Heart right ventricle (tissue), 16 donors: ENCODE measurements around the gene POU3F1. TPM values are rescaled to one million over a fixed set of nuclear protein-coding genes. Genes with fewer than 3 reads are reported as not detected.

Experiments used
- ATAC-seq, 8 donors: fragments of 200-7000 bp; cut with Tn5 transposase; one replicate each; pipeline ENCODE4 v1.9.1; 2020; ENCODE audit warnings: mild to moderate bottlenecking in 8 of 8, moderate library complexity in 8 of 8, moderate number of reproducible peaks in 1 of 8
- DNase-seq, 2 donors: peaks; one replicate each; pipeline ENCODE4 v3.0.0-alpha.2; 2020
- H3K27ac ChIP-seq, 10 donors: fragments of 200-600 bp; sonication (generic) in 2 of 10; one replicate each; pipeline versions ENCODE4 v1.5.0 to v1.8.0; 2020 to 2022; ENCODE audit warnings: mild to moderate bottlenecking in 3 of 10
- H3K27me3 ChIP-seq, 7 donors: fragments of 200-600 bp; one replicate each; pipeline ENCODE4 v1.8.0; 2021 to 2022; ENCODE audit warnings: mild to moderate bottlenecking in 2 of 7
- H3K36me3 ChIP-seq, 9 donors: fragments of 200-600 bp; sonication (generic) in 1 of 9; one replicate each; pipeline versions ENCODE4 v1.5.0 to v1.8.0; 2020 to 2022; ENCODE audit warnings: mild to moderate bottlenecking in 2 of 9
- H3K4me1 ChIP-seq, 9 donors: fragments of 200-600 bp; sonication (generic) in 1 of 9; one replicate each; pipeline versions ENCODE4 v1.5.0 to v1.8.0; 2020 to 2022; ENCODE audit warnings: mild to moderate bottlenecking in 4 of 9
- H3K4me3 ChIP-seq, 10 donors: fragments of 200-600 bp; sonication (generic) in 2 of 10; one replicate each; pipeline versions ENCODE4 v1.5.0 to v1.8.0; 2020 to 2022; ENCODE audit warnings: mild to moderate bottlenecking in 7 of 10, moderate library complexity in 2 of 10
- H3K9me3 ChIP-seq, 11 donors: fragments of 200-600 bp in 10 of 11; sonication (generic) in 2 of 11; one replicate each; pipeline versions ENCODE4 v1.5.0 to v1.8.0; 2013 to 2022; ENCODE audit warnings: mild to moderate bottlenecking in 2 of 11, control low read depth in 1 of 11, moderate library complexity in 1 of 11
- WGBS, 2 donors: extraction: QIAGEN DNeasy Blood & Tissue Kit; methylation state at CpG; one replicate each; pipeline ENCODE4 v1.1.7; 2013; ENCODE audit warnings: inconsistent platforms in 1 of 2; 5-methylcytosine and 5-hydroxymethylcytosine counted together
- intact Hi-C, 10 donors: fragments of 100-400 bp; cut with DNase I; formaldehyde crosslinking; loops; one replicate each; pipeline versions ENCODE4 v1.11.1 to v1.14.2; 2022
- long read RNA-seq, 3 donors: library from polyadenylated mRNA; unstranded; transcript quantifications; one replicate each; pipeline ENCODE4 v2.0.0, GENCODE V29; 2020 to 2021
- polyA plus RNA-seq, 2 donors: library from polyadenylated mRNA; stranded (reverse); fragments of 200-250 nt; gene quantifications; one replicate each; pipeline ENCODE4 v1.2.3, GENCODE V29; 2013
- total RNA-seq, 10 donors: library from RNA; stranded (reverse); fragmentation: NEBNext Ultra II Directional in 3 of 10; extraction: Animal tissue kit (Norgen Biotek cat#: 25700) in 3 of 10; gene quantifications; one replicate each; pipeline versions ENCODE4 v1.2.1 to v1.2.4, GENCODE V29; 2021 to 2023
- TF ChIP-seq, protein P1 (sequence below), 9 donors: fragments of 200-600 bp; sonication (generic) in 2 of 9; IDR thresholded peaks; one replicate each; pipeline versions ENCODE4 v1.5.0 to v1.8.0; 2021 to 2022; ENCODE audit warnings: antibody characterized with exemption in 9 of 9, mild to moderate bottlenecking in 5 of 9, moderate library complexity in 1 of 9
- donor health status: Arrhythmogenic right ventricular cardiomyopathy.
- donor health status: ischemic (EF 13 %, LVEDD 7.1; RV severe dilation, severe dysfunction).
- donor health status: healthy with polysubstance abuse.
- donor health status: DM: no; HTN: yes; CAD: no.
- donor health status: DM: no; HTN: no; CAD: no.
- donor health status: ischemic (EF 25% LVEDD 6.9; RV normal size, moderate dysfunction).
- donor health status: ischemic (EF 25% LVEDD 5.7; RV mildly dilated, moderate dysfunction).
- donor health status: healthy.
- donor health status: DM: yes; HTN: yes; CAD: no.
- donor health status: Ischemic cardiomyopathy.
- donor health status: ischemic (EF 35%, LVEDD 5.7; RV mildly dilated, moderate dysfunction).
- donor health status: nonischemic (EF 11% LVEDD 7.7; RV severe dilation, severe dysfunction).
- donor health status: DM: yes; HTN: yes; CAD: no.
- donor health status: PGD.
- donor health status: ischemic (EF 29% LVEDD 5.4; RV normal size, mild dysfunction).
- donor health status: nonischemic (EF 23%, LVEDD 6.1; RV moderate dilation, normal function).

The POU3F1 gene
- total RNA-seq (under 1 TPM in 2 of 10 donors, not detected in 8; 0.13 to 0.22 TPM), polyA plus RNA-seq (under 1 TPM in 1 of 2 donors, not detected in 1; 0.03 TPM)
- long read RNA-seq, donor 1 = 0 reads
- long read RNA-seq, donor 2 = 0 reads
- long read RNA-seq, donor 3 = 0 reads

DNA sequence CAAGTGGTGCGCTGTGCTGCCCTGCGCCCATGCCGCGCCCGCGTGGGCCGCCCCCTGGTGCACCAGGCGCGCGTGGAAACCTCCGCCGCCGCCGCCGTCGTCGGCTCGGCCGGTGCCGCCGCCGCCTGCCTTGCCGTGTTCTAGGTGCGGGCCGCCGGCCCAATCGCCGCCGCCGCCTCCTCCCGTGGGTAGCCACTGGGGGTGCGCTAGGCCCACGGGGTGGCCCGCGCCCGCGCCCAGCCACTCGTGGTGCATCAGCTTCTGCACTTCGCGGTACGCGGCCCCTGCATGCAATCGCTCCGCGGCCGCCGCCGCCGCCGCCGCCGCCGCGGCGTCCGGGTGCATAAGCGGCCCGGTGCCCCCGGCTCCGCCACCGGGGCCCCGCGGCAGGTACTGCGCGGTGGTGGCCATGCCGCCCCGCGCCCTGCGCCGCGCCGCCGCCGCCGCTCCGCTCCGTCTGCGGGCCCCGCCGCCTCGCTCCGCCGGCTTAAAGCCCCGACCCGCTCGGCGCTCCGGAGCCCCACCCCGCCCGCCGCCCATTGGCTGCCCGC lies at the start of gene POU3F1:
Gene POU3F1 (minus strand): TSS at position 461 of the 551 bp plus-strand sequence. CDS start 50 bp downstream, at position 411.
- TF ChIP-seq, protein P1, sequence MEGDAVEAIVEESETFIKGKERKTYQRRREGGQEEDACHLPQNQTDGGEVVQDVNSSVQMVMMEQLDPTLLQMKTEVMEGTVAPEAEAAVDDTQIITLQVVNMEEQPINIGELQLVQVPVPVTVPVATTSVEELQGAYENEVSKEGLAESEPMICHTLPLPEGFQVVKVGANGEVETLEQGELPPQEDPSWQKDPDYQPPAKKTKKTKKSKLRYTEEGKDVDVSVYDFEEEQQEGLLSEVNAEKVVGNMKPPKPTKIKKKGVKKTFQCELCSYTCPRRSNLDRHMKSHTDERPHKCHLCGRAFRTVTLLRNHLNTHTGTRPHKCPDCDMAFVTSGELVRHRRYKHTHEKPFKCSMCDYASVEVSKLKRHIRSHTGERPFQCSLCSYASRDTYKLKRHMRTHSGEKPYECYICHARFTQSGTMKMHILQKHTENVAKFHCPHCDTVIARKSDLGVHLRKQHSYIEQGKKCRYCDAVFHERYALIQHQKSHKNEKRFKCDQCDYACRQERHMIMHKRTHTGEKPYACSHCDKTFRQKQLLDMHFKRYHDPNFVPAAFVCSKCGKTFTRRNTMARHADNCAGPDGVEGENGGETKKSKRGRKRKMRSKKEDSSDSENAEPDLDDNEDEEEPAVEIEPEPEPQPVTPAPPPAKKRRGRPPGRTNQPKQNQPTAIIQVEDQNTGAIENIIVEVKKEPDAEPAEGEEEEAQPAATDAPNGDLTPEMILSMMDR (IDR thresholded peaks at IDR 0.05) = no peak
- 0 to 1% methylated on average over 50 to 92 of the region's 92 CpGs for WGBS, 2 donors
- Histone ChIP-seq H3K4me1 (peaks cover 9 to 26% (median 23%) of the 10 kb centered on the region in 9 donors), H3K36me3 (no peaks in the 10 kb centered on the region), H3K9me3 (no peaks in the 10 kb centered on the region), H3K27ac (peak within 1 kb of the TSS in 5 of 10 donors; percentile 4 to 51 (median 35)), H3K4me3 (peak within 1 kb of the TSS; percentile 53 to 82 (median 66)), H3K27me3 (peaks cover 33 to 73% (median 59%) of the 10 kb centered on the region in 7 donors)
- no peak for ATAC-seq
- intact Hi-C loops = loop anchor here in 5 of 10 donors (5.0 to 10.0 kb wide), 5 partner anchors 91 to 1264 kb away; no protein-coding TSS in a partner anchor
- peak in 1 of 2 donors; percentile 28 for DNase-seq

DNA sequence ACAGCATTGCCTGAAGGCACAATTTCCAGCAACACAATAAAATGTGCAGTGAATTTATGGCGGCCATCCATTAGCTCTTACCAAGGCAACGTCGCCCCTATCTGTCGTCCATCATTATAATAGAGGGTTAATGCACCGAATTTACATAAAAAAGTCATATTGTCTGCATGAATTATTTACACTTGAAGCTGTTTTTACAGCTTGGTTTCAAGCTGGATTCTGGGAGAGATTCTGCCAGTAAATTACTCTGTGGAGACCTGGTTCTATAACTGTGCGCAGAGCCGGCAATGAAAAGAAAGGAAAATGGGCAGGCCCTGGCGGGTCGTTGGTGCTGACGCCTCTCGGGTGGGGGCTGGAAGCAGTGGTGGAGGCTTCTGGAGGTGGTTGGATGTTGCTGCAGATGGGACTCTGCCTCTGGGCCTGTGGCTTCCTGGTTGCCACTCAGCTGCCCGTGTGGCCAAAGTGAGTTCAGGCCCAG lies 48.9 kb upstream of the POU3F1 start:
- no peaks in the 10 kb centered on the region for H3K4me1 ChIP-seq
- DNase-seq (no peak), ATAC-seq (no peak)
- H3K27me3 ChIP-seq = peaks cover 0 to 54% (median 29%) of the 10 kb centered on the region in 7 donors
- H3K9me3 ChIP-seq = no peaks in the 10 kb centered on the region
- H3K4me3 ChIP-seq = no peak overlapping the region
- no peaks in the 10 kb centered on the region for H3K36me3 ChIP-seq
- intact Hi-C loops = no loop called here
- TF ChIP-seq, protein P1 (IDR thresholded peaks at IDR 0.05) = no peak
- 85 to 86% methylated on average over 12 of the region's 12 CpGs for WGBS, 2 donors
- no peak overlapping the region for H3K27ac ChIP-seq

DNA sequence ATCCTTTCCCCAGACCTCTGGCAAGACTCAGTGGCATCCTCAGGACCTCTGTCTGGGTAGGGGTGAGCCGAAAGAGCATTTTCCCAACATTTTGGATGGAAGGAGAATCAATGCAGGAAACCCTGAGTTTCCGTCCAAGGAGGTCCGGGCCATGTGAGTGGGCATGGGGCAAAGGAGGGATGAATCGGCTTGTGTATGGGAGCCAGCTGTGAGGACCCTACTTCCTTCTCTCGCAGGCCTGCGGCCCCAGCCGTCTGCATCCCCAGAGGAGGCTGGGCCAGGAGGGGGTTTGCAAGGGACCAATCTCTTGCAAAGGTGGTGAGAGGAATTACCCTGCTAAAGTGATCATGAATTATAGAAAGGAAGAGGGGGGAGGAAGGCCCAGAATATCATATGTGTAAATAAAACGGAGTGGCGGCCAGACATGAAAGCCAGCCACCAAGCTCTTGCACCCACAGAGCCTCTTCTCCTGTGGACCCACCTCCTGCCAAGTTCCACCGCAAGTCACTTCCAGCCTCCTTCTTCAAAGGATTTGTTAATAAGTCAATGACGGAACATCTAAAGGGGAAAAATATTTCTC lies 48.2 kb upstream of the POU3F1 start:
- no peak overlapping the region for H3K27ac ChIP-seq
- no peak overlapping the region for H3K4me3 ChIP-seq
- intact Hi-C loops = no loop called here
- H3K9me3 ChIP-seq = no peaks in the 10 kb centered on the region
- H3K27me3 ChIP-seq = peaks cover 0 to 57% (median 29%) of the 10 kb centered on the region in 7 donors
- TF ChIP-seq, protein P1 (IDR thresholded peaks at IDR 0.05) = no peak
- no peak for ATAC-seq
- no peaks in the 10 kb centered on the region for H3K36me3 ChIP-seq
- H3K4me1 ChIP-seq = no peaks in the 10 kb centered on the region
- 66 to 71% methylated on average over 11 of the region's 11 CpGs for WGBS, 2 donors
- DNase-seq = no peak

DNA sequence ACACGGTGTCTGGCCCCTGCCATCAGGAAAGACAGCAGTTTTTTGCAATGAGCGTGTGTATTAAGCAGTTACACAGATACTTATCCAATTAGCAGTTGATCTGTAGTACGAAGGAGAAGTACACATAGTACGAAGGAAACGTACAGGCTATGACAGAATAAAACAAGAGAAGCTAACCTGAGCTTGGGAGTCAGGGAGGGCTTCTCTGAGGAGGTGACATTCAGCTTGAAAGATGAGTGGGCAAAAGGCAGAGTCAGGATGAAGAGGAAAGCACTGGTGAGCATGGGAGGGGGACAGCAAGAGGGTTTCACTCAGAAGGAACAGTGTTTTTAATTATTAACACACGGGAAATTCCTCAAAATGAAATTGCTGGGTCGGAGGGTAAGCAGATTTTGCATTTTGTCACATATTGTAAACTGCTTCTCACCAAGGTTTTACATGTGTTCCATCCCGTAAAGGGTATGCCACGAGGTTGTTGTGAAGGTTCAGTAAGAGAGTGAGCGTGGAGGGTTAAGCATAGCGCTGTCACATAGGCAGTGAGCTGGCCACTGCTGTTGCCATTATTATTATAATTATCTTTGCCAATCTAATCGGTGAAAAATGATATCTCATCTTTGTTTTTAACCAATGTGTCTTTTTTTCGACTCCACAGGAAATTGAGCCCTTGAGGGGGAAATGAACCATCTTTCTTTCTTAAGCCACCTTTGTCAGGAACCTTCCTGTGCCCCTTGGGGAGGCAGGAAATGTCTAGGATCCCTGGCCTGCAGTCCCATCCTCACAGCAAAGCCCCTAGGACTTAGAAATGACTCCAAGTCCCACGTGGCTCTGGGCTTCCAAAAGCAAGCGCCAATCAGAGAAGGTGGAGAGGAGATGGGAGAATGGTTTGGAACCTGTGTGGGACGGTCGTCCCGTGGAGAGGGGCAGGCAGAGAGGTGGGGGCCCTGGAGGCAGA lies 47.3 kb upstream of the POU3F1 start:
- H3K27me3 ChIP-seq = peaks cover 0 to 63% (median 33%) of the 10 kb centered on the region in 7 donors

More for the DNA sequence above, 47.3 kb upstream of the POU3F1 start:
- DNase-seq (no peak), ATAC-seq (no peak)
- no peaks in the 10 kb centered on the region for H3K4me1 ChIP-seq
- intact Hi-C loops = no loop called here
- 63 to 65% methylated on average over 18 of the region's 18 CpGs for WGBS, 2 donors
- H3K27ac ChIP-seq = no peak overlapping the region
- no peaks in the 10 kb centered on the region for H3K9me3 ChIP-seq
- H3K36me3 ChIP-seq = no peaks in the 10 kb centered on the region
- H3K4me3 ChIP-seq = no peak overlapping the region
- TF ChIP-seq, protein P1 (IDR thresholded peaks at IDR 0.05) = no peak
